T-helper 1 cell treated with Interleukin-12 subunit alpha and Interleukin-12 subunit beta and Interleukin-4 antibody, amounts not matched to agents 30 μg/mL and 1 μg/mL, for 36 hours (primary cell): ENCODE measurements around the gene ACSS3.
"Not testable (repeated sequence)": the region's sequence is repeated elsewhere in the genome, so short reads cannot be mapped to it uniquely, and the experiment has no call there.

Experiments
- H3K27ac Mint-ChIP-seq: one replicate; pipeline ENCODE4 v1.8.0; 2021; ENCODE audit warnings: mild to moderate bottlenecking, mixed read lengths
- H3K27me3 Mint-ChIP-seq: one replicate; pipeline ENCODE4 v1.8.0; 2021; ENCODE audit warnings: low read depth, mixed read lengths
- H3K36me3 Mint-ChIP-seq: one replicate; pipeline ENCODE4 v1.8.0; 2021; ENCODE audit warnings: low read depth, mixed read lengths
- H3K4me1 Mint-ChIP-seq: one replicate; pipeline ENCODE4 v1.8.0; 2021; ENCODE audit warnings: low read depth, mixed read lengths
- H3K4me3 Mint-ChIP-seq: one replicate; pipeline ENCODE4 v1.8.0; 2021; ENCODE audit warnings: mild to moderate bottlenecking, moderate library complexity, mixed read lengths
- H3K9me3 Mint-ChIP-seq: one replicate; pipeline ENCODE4 v1.8.0; 2021; ENCODE audit warnings: mixed read lengths

Gene ACSS3

DNA sequence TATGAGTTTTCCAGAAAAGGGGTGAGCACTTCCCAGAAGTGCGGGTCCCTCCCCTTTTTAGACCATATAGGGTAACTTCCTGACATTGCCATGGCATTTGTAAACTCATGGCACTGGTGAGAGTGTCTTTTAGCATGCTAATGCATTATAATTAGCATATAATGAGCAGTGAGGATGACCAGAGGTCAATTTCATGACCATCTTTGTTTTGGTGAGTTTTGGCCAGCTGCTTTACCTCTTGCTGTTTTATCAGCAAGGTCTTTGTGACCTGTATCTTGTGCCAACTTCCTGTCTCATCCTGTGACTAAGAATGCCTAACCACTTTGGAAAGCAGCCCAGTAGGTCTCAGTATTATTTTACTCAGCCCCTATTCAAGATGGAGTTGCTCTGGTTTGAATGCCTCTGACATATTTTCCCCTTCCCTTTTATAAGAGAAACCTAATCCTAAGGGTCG, 131.9 kb downstream of the ACSS3 start:
- not testable (repeated sequence) for H3K9me3 Mint-ChIP-seq, H3K4me3 Mint-ChIP-seq, H3K27me3 Mint-ChIP-seq, H3K27ac Mint-ChIP-seq, H3K4me1 Mint-ChIP-seq, H3K36me3 Mint-ChIP-seq

DNA sequence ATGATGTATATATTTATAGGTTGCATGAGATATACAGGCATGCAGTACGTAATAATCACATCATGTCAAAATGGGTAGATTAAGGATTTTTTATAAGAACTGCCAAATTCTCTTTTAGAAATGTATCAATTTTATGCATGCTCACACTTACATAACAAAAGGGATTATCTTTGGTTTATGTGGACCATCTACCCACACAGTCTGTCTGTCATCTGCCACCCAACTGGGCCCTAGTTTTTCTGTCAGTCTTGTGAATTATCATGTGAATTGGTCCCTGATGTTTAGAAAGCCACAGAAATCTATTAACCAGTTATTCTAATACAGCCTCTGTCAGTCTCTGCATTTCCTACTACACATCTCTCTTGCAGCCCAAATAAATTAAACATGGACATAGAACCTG, 133.4 kb downstream of the ACSS3 start:
- Mint-ChIP-seq H3K4me3 (no peak overlapping the region), H3K27me3 (no peaks in the 10 kb centered on the region), H3K27ac (no peak overlapping the region), H3K9me3 (no peaks in the 10 kb centered on the region), H3K36me3 (no peaks in the 10 kb centered on the region), H3K4me1 (no peaks in the 10 kb centered on the region)

DNA sequence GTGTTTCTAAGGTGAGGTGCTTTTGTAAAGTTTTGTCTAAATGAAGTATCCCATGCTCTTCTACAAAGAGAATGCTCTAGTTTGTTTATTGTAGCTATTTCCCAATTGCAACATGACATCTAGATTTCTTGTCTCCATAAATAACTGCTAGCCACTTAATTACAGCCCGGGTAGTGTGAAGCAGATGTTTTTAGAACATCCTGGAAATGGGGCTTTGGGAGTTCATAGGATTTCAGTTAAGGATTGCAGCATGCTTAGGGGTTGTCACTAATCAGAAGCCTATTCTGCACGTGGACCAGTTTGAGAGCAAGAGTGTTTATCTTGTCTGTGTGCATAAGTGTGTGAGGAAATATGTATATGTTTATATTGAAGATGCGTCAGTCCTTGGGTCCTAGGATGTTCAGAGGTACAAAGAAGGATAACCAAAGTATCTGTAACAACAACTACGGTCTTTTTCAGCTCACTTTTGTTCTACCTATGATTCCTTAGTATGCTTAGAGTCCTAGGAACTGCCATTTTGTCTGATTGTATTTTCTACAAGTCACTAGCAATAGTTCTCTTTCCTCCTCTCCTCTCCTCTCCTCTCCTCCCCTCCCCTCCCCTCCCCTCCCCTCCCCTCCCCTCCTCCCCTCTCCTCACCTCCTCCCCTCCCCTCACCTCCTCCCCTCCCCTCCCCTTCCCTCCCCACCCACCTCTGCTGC, 135.3 kb downstream of the ACSS3 start:
- H3K4me1 Mint-ChIP-seq, result no peaks in the 10 kb centered on the region
- no peaks in the 10 kb centered on the region for H3K9me3 Mint-ChIP-seq
- H3K27ac Mint-ChIP-seq, result no peak overlapping the region
- no peaks in the 10 kb centered on the region for H3K36me3 Mint-ChIP-seq
- H3K27me3 Mint-ChIP-seq, result no peaks in the 10 kb centered on the region
- H3K4me3 Mint-ChIP-seq, result no peak overlapping the region

DNA sequence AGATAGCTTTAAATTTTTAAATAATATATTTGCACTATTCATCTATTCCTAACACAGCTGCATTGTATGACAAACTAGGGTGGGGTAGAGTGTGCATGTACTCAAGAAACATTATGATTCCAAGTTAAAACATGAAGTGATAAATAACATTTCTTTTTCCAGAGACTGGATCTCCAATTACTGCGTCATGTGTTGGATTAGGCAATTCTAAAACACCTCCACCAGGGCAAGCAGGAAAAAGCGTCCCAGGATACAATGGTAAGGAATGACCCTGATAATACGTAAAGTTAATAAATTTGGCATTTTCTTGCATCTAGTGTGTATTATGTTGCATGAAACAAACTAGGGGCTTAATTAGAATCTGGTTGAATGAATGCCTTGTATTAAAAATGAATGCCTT, 138.9 kb downstream of the ACSS3 start:
- Mint-ChIP-seq H3K4me3 (no peak overlapping the region), H3K27me3 (no peaks in the 10 kb centered on the region), H3K4me1 (no peaks in the 10 kb centered on the region), H3K27ac (no peak overlapping the region), H3K9me3 (no peaks in the 10 kb centered on the region), H3K36me3 (no peaks in the 10 kb centered on the region)

DNA sequence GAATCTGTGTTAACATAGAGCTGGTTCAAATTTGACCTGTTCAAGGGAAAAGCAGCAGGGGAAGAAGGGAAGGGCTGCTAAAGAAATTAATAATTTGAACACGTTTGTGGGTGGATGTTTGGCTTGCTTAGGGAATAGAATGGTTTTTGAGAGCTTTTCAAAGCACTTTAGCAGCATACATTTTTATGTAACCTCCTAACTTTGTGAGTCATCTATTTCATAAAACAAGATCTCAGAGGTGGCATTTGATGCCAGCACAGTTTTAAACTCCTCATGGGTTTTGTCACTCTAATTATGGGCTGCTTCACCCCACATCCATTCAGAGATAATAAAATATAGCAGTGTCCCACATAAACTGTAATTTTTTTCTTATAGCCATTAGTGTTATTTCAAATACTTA, 143.8 kb downstream of the ACSS3 start:
- Mint-ChIP-seq H3K27ac (no peak overlapping the region), H3K9me3 (no peaks in the 10 kb centered on the region), H3K4me3 (no peak overlapping the region), H3K36me3 (no peaks in the 10 kb centered on the region), H3K27me3 (no peaks in the 10 kb centered on the region), H3K4me1 (no peaks in the 10 kb centered on the region)

DNA sequence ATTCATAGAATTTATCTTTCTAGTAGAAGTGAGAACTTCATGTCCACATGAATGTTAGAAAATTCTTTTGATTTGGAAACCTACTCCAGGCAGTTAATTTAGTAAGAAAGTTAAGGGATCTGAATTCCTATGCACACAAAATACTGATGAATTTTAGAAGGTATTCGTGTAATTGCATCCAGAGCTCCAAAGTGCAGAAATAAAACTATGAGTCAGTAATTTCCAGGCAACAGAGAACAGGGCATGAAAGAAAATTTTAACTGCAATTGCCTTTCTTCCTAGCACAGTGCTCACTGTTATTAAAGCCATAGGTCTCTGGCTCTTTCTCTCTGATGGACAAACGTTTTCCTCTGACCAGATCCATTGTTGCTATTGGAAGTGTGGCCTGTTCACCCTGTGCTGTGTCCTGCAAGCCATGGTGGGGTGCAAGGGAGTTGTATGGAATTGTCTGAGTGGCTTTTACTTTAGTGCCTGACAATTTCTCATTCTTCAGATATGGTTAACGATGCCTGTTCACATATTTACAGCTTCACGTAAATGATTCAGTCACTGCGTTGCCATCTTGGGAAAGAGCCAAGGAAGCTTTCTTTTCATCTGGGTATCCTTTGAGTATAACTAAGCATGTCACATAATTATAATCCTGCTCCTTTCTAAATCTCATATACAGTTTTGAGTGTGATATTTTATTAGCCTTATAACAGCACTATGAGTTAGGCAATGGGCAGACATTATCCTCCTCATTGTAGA, 145.1 kb downstream of the ACSS3 start:
- Mint-ChIP-seq H3K27me3 (no peaks in the 10 kb centered on the region), H3K4me1 (no peaks in the 10 kb centered on the region), H3K36me3 (no peaks in the 10 kb centered on the region), H3K27ac (no peak overlapping the region), H3K9me3 (no peaks in the 10 kb centered on the region), H3K4me3 (no peak overlapping the region)

DNA sequence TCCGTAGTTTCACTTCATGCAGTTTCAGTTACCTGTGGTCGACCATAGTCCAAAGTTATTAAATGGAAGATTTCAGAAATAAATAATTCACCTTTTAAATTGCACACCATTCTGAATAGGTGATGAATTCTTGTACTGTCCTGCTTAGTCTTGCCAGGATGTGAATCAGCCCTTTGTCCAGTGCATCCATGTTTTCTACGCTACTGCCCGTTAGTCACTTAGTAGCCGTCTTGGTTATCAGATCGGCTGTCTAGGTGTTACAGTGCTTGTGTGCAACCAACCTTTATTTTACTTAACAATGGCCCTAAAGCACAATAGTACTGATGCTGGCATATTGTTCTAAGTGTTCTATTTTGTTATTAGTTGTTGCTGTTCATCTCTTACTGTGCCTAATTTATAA, 146.7 kb downstream of the ACSS3 start:
- H3K4me1 Mint-ChIP-seq, result no peaks in the 10 kb centered on the region
- no peaks in the 10 kb centered on the region for H3K9me3 Mint-ChIP-seq
- no peaks in the 10 kb centered on the region for H3K27me3 Mint-ChIP-seq
- H3K4me3 Mint-ChIP-seq, result no peak overlapping the region
- no peak overlapping the region for H3K27ac Mint-ChIP-seq
- no peaks in the 10 kb centered on the region for H3K36me3 Mint-ChIP-seq

DNA sequence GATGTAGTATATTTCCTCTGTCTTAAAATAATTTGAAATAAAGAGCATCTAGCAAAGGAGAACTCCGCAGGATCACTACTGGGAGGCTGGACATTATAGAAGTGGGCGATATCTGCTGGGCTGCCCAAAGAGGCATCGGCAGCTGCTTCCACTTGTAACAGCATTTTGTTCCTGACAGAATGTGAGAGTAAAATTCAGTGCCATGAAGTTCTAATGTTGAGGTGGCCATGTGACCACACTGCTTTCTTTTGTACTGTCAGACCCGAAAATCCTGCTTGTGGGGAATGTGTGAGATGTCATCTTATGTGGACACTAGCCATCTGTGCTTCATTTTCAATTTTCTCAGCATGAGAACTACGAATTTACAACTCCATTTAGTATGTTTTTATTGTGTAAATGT, 151.9 kb downstream of the ACSS3 start:
- Mint-ChIP-seq H3K27ac (no peak overlapping the region), H3K4me1 (no peaks in the 10 kb centered on the region), H3K4me3 (no peak overlapping the region), H3K27me3 (no peaks in the 10 kb centered on the region), H3K36me3 (no peaks in the 10 kb centered on the region), H3K9me3 (no peaks in the 10 kb centered on the region)

DNA sequence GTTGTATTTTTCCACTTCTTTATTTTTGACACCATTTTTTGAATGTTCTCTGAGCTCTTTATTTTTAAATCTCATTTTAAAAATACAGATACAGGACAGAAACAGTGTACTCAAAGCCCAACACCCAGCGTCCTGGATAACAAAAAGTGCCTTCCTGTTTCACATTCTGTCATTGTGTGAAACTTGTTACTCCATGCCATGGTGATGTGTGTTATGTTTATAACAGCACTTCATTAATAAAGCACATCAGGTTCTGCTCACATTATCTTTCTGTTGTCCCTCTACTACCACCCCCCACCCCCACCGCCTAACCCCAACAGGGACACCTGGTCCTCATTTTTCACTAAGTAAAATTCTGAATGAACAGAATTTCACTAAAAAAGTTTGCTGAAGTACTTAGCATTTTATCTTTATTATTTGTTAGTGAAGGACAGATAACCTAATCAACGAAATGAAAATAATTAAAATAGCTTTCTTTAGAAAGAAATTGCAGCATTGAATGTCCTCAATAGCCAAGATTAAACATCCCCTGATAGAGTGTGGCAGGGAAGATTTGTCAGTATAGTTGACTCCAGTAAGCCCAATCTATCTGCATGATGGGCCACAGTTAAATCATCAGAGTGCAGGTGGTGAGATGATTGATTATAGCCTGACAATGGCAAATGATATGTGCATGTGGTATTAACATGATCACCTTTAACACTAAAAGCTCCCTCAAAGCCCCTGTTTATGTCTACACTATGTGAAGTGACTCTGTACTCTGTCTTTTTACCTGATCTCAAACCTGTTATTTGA, 153.9 kb downstream of the ACSS3 start:
- Mint-ChIP-seq H3K4me3 (no peak overlapping the region), H3K27ac (no peak overlapping the region)

DNA sequence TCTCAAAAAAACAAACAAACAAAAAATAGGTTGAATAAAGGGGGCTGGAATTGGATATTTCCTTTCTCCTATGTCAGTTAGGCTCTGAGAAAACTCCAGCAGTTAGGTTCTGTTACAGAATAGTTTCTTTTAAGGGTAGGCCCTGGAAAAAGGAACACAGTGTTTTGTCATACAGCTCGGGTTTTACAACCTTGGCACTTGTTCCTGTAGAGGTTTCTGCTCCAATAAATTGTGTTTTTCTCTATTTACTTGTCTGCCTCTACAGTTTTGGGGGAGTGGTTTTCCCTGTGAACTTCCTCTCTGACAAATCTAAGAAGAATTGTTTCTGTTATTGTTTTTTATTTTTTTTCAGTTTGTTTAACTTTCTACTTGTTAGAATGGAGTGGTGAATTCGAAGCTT, 167.6 kb downstream of the ACSS3 start:
- no peaks in the 10 kb centered on the region for H3K4me1 Mint-ChIP-seq
- H3K36me3 Mint-ChIP-seq, result no peaks in the 10 kb centered on the region
- H3K27ac Mint-ChIP-seq, result no peak overlapping the region
- H3K4me3 Mint-ChIP-seq, result no peak overlapping the region
- H3K27me3 Mint-ChIP-seq, result no peaks in the 10 kb centered on the region
- H3K9me3 Mint-ChIP-seq, result no peaks in the 10 kb centered on the region

More for the DNA sequence above, 153.9 kb downstream of the ACSS3 start:
- Mint-ChIP-seq H3K9me3 (no peaks in the 10 kb centered on the region), H3K36me3 (no peaks in the 10 kb centered on the region), H3K27me3 (no peaks in the 10 kb centered on the region), H3K4me1 (no peaks in the 10 kb centered on the region)

DNA sequence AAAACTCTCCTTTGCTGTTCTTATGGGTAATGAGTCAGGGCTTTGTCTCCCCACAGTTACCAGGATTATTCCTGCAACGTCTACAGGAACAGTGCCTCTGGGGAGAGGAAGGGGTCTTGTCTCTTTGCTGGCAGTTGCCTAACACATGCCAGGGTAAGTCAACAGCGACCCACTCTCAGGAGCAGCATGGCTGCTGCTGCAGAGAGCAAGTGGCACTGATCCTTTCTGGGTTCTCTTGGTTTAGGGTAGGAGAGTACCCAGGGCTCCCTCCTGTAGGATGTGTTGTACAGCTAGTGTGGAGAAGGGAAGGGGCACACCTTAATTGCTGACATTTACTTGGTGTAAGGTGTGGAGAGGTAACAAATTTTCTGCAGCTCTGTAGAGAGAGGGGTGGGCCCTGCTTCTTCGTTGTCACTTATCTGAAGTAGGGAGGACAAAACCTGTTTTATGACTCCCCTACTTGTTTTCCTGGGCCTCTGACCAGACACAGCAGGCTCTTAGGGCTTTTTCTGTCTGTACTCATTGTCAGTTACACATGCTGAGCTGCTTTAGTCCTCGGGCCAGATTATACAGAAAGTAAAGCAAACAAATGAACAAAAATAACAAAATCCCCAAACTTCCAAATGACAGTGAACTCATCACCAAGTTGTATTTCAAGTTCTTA, 168.2 kb downstream of the ACSS3 start:
- H3K9me3 Mint-ChIP-seq, result no peaks in the 10 kb centered on the region
- no peaks in the 10 kb centered on the region for H3K36me3 Mint-ChIP-seq
- no peaks in the 10 kb centered on the region for H3K27me3 Mint-ChIP-seq

DNA sequence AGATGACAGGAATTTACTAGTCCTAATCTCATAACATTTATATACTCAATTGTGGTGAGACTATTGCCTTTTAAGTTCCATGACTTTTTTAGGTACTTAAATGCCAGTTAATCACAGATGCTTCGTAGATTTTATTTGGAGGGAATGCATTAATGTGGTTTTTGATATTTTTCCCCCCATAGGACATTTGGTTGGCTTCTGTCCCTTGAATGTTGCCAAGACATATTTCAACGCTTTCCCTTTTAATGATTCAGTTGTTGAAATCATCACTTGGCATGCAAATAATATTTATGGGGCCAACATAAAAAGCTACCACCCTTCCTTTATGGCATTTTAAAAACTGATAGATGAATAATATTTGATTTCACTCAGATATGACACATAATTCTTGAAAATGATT, 172.1 kb downstream of the ACSS3 start:
- Mint-ChIP-seq H3K27ac (no peak overlapping the region), H3K9me3 (no peaks in the 10 kb centered on the region), H3K36me3 (no peaks in the 10 kb centered on the region), H3K4me3 (no peak overlapping the region), H3K27me3 (no peaks in the 10 kb centered on the region), H3K4me1 (no peaks in the 10 kb centered on the region)

More for the DNA sequence above, 168.2 kb downstream of the ACSS3 start:
- no peak overlapping the region for H3K4me3 Mint-ChIP-seq
- no peak overlapping the region for H3K27ac Mint-ChIP-seq
- H3K4me1 Mint-ChIP-seq, result no peaks in the 10 kb centered on the region

DNA sequence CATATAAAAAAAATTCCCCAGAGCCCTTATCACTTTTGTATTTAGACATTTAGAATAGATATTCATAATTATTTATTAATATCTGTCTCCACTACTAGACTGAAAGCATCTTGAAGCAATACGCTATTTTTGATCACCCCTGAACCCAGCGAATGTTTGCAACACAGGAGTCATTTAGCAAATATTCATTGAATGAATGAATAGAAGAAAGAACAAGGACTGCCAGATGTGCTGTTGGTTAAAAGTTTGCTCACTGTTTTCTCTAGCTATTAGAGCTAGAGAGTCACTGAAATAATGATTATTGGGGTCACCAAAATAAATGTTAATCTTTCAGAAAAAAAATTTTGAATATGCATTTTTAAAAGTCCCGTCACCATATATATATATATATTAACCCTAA, 174.3 kb downstream of the ACSS3 start:
- no peaks in the 10 kb centered on the region for H3K4me1 Mint-ChIP-seq
- no peak overlapping the region for H3K27ac Mint-ChIP-seq
- H3K27me3 Mint-ChIP-seq, result no peaks in the 10 kb centered on the region
- H3K36me3 Mint-ChIP-seq, result no peaks in the 10 kb centered on the region
- H3K4me3 Mint-ChIP-seq, result no peak overlapping the region
- no peaks in the 10 kb centered on the region for H3K9me3 Mint-ChIP-seq

DNA sequence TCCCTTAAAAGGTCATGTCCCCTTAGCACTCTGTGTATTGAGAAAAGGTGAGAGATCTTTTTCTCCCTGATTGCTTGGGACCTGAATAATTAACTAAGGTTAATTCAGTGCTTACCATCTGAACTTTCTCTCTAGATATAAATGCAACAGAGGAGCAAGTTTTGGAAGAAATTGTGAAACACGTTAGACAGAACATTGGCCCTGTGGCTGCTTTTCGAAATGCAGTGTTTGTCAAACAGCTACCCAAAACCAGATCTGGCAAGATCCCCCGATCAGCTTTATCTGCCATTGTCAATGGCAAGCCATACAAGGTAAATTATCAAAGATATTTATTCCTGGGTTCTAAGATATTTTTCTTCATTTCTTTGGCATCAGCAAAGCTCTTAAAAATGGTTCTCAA, 175.5 kb downstream of the ACSS3 start:
- Mint-ChIP-seq H3K9me3 (no peaks in the 10 kb centered on the region), H3K36me3 (no peaks in the 10 kb centered on the region), H3K4me3 (no peak overlapping the region), H3K27ac (no peak overlapping the region), H3K4me1 (no peaks in the 10 kb centered on the region), H3K27me3 (no peaks in the 10 kb centered on the region)
